ENCODE results near the gene RCL1. TPM values are rescaled to one million over a fixed set of nuclear protein-coding genes. Genes with fewer than 3 reads are reported as not detected.

The RCL1 gene
- total RNA-seq, 1 donor from 2014 or later: 22.9 TPM

DNA sequence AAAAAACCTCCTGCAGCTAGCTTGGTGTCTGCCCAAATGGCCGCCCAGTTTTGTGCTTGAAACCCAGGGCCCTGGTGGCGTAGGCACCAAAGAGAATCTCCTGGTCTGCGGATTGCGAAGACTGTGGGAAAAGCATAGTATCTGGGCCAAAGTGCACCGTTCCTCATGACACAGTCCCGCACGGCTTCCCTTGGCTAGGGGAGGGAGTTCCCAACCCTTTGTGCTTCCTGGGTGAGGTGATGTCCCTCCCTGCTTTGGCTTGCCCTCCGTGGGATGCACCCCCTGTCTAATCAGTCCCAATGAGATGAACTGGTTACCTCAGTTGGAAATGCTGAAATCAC, 109.4 kb downstream of the RCL1 start:
- intact Hi-C loops (cut with DNase I): no loop called here
- H3K4me3 ChIP-seq: no peak overlapping the region
- H3K9me3 ChIP-seq: no peaks in the 10 kb centered on the region
- TF ChIP-seq, protein P1, sequence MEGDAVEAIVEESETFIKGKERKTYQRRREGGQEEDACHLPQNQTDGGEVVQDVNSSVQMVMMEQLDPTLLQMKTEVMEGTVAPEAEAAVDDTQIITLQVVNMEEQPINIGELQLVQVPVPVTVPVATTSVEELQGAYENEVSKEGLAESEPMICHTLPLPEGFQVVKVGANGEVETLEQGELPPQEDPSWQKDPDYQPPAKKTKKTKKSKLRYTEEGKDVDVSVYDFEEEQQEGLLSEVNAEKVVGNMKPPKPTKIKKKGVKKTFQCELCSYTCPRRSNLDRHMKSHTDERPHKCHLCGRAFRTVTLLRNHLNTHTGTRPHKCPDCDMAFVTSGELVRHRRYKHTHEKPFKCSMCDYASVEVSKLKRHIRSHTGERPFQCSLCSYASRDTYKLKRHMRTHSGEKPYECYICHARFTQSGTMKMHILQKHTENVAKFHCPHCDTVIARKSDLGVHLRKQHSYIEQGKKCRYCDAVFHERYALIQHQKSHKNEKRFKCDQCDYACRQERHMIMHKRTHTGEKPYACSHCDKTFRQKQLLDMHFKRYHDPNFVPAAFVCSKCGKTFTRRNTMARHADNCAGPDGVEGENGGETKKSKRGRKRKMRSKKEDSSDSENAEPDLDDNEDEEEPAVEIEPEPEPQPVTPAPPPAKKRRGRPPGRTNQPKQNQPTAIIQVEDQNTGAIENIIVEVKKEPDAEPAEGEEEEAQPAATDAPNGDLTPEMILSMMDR (IDR thresholded peaks at IDR 0.05): no peak
- ATAC-seq: no peak
- H3K27ac ChIP-seq: peak overlapping the region; percentile 24
- DNase-seq: no peak
- H3K4me1 ChIP-seq: peaks cover 26% of the 10 kb centered on the region
- H3K36me3 ChIP-seq: no peaks in the 10 kb centered on the region
- H3K27me3 ChIP-seq (ENCODE audit: low read depth): no peaks in the 10 kb centered on the region

DNA sequence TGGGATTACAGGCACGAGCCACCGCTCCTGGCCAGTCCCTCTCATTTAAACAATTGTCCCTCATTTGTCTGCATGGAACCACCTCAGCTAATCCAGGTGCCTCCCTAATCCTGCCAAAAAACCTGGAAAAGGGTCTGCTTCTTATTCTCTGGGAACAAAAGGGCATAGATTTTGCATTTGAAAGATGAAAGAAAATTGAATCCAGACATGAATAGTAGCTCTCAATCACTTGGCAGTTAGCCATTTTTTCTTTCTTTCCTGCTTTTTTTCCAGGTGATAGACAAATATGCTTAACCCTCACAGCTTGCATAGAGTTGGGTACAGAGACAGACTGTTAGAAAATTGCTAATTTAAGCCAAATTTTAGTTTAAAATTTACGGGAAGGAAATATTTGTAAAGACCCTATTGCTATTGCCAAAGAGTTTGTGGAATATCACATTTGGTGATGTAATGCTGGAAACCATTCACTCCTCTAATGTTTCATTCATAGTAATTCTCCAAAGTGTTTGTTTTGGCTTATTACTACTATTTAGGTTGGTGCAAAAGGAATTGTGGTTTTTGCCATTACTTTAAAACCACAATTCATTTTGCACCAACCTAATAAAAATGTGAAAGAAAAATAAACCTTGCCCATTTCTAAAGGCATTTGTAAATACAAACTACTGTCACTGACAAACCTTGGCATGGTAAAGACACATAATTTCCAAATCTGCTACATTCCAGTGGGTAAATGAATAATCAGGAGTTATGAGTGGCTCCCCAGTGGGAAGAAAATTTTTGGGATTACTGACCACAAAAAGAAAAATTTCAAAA, 111.8 kb downstream of the RCL1 start:
- H3K9me3 ChIP-seq: no peaks in the 10 kb centered on the region
- TF ChIP-seq, protein P1 (IDR thresholded peaks at IDR 0.05): no peak
- no peaks in the 10 kb centered on the region for H3K27me3 ChIP-seq (ENCODE audit: low read depth)
- no peaks in the 10 kb centered on the region for H3K36me3 ChIP-seq
- no peak for DNase-seq
- no peak overlapping the region for H3K27ac ChIP-seq
- peak in 1 of 2 donors; percentile 49 for ATAC-seq
- intact Hi-C loops (cut with DNase I): no loop called here
- no peak overlapping the region for H3K4me3 ChIP-seq
- H3K4me1 ChIP-seq: peaks cover 26% of the 10 kb centered on the region

DNA sequence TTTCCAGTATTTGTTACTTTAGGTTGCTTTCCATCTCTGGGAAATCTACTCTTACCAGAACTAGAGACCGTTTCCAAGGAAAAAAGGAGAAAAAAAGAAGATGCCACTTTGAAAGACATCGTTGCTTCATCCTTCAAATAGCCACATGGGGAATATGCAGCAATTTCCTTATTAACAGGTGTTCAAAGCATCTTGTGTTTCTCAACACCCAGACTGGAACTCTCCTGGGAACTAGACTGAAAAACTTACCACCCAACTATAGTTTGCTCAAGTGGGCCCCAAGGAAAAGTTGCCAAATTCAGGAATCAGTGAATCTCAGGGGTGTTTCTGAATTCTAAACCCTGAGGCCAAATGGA, 112.4 kb downstream of the RCL1 start:
- H3K4me1 ChIP-seq: peaks cover 26% of the 10 kb centered on the region
- H3K27me3 ChIP-seq (ENCODE audit: low read depth): no peaks in the 10 kb centered on the region
- H3K36me3 ChIP-seq: no peaks in the 10 kb centered on the region
- intact Hi-C loops (cut with DNase I): no loop called here
- H3K9me3 ChIP-seq: no peaks in the 10 kb centered on the region
- no peak overlapping the region for H3K4me3 ChIP-seq
- DNase-seq (no peak), ATAC-seq (no peak)
- TF ChIP-seq, protein P1 (IDR thresholded peaks at IDR 0.05): no peak
- no peak overlapping the region for H3K27ac ChIP-seq

Small RNA genes lying within 50 kb of the gene (microRNA-seq; reads per million reads assigned to microRNA genes)
- gene MIR101-2 (ENCODE audit: borderline number of aligned reads): 76.4 reads per million, percentile 47 among the genes with 10 or more reads in this experiment

Other genes with a start within 250 kb of the RCL1 start
- 5.3 TPM for gene PLPP6, start 130.7 kb upstream of the RCL1 start, total RNA-seq
- 16.3 TPM for gene SPATA6L, start 126.5 kb upstream of the RCL1 start, total RNA-seq
- 14.3 TPM for gene CDC37L1, start 113.4 kb upstream of the RCL1 start, total RNA-seq
- 40.4 TPM for gene AK3, start 51.7 kb upstream of the RCL1 start, total RNA-seq
- gene JAK2, start 192.3 kb downstream of the RCL1 start, total RNA-seq: 32.8 TPM